IMR-90 (cell line): ENCODE results near the gene OAS1. TPM values are rescaled to one million over a fixed set of nuclear protein-coding genes. Genes with fewer than 3 reads are reported as not detected.
A peak's percentile ranks its signal among the peaks of the same experiment; 100 is the strongest.

Experiments used
- ATAC-seq: fragments of 200-7000 bp; cut with Tn5 transposase; 2 replicates; pipeline ENCODE4 v1.9.1; 2020; ENCODE audit warnings: low read depth, mild to moderate bottlenecking, moderate library complexity
- BruUV-seq: library from RNA; stranded (reverse); fragments of 400-500 nt; replicated peaks from 2 replicates; lab custom pipeline; 2021; lab: Mats Ljungman, UMichigan
- CTCF ChIA-PET: fragments of 300-600 bp; formaldehyde crosslinking; extraction: SDS; loops from one replicate; lab custom pipeline; 2021; ENCODE audit warnings: antibody characterized with exemption; lab: Yijun Ruan, JAX
- POLR2A ChIA-PET: fragments of 300-600 bp; sonication (Branson Sonifier 250); formaldehyde crosslinking; loops from one replicate; lab custom pipeline; 2022; ENCODE audit warnings: antibody characterized with exemption; ENCODE audit not compliant: unreplicated experiment; lab: Charles Lee
- DNase-seq: peaks from one replicate; pipeline ENCODE4 v3.0.0; 2013
- H2AFZ ChIP-seq: replicated peaks from 2 replicates; pipeline ENCODE3; 2013; ENCODE audit warnings: low read length, mild to moderate bottlenecking; ENCODE audit not compliant: poor library complexity
- H2AK5ac ChIP-seq: 2 replicates; pipeline ENCODE4 v1.6.1; 2013; ENCODE audit warnings: low read depth, low read length, inconsistent platforms
- H2AK9ac ChIP-seq: replicated peaks from 2 replicates; pipeline ENCODE3; 2013; ENCODE audit warnings: mild to moderate bottlenecking, low read depth, low read length, moderate library complexity; ENCODE audit not compliant: poor library complexity
- H2BK120ac ChIP-seq: 2 replicates; pipeline ENCODE4 v1.6.1; 2013; ENCODE audit warnings: low read depth, low read length, inconsistent platforms
- H2BK15ac ChIP-seq: 3 replicates; pipeline ENCODE4 v1.6.1; 2013; ENCODE audit warnings: low read depth, low read length, inconsistent platforms
- H2BK20ac ChIP-seq: 2 replicates; pipeline ENCODE4 v1.6.1; 2013; ENCODE audit warnings: low read depth, mild to moderate bottlenecking, inconsistent platforms, low read length, moderate library complexity
- H2BK5ac ChIP-seq: 2 replicates; pipeline ENCODE4 v1.6.1; 2013; ENCODE audit warnings: mild to moderate bottlenecking, low read depth, low read length, inconsistent platforms; ENCODE audit not compliant: poor library complexity, severe bottlenecking
- H3K14ac ChIP-seq: replicated peaks from 2 replicates; pipeline ENCODE4 v1.6.1; 2013; ENCODE audit warnings: low read depth, low read length, inconsistent platforms
- H3K18ac ChIP-seq: 2 replicates; pipeline ENCODE4 v1.6.1; 2013; ENCODE audit warnings: low read depth, low read length, control low read depth
- H3K23ac ChIP-seq: 2 replicates; pipeline ENCODE4 v1.6.1; 2013; ENCODE audit warnings: low read depth, low read length, inconsistent platforms
- H3K27ac ChIP-seq: 2 replicates; pipeline ENCODE4 v1.5.1; 2013; ENCODE audit warnings: mild to moderate bottlenecking, control low read depth, low read length; ENCODE audit not compliant: insufficient read depth
- H3K27me3 ChIP-seq: 2 replicates; pipeline ENCODE4 v1.6.1; 2013; ENCODE audit warnings: low read length; ENCODE audit not compliant: control insufficient read depth, insufficient read depth
- H3K36me3 ChIP-seq: 2 replicates; pipeline ENCODE4 v1.6.1; 2013; ENCODE audit warnings: low read length, mixed read lengths; ENCODE audit not compliant: control insufficient read depth, insufficient read depth
- H3K4ac ChIP-seq: 2 replicates; pipeline ENCODE4 v1.6.1; 2013; ENCODE audit warnings: low read depth, low read length, inconsistent platforms
- H3K4me1 ChIP-seq: 2 replicates; pipeline ENCODE4 v1.6.1; 2013; ENCODE audit warnings: low read length, mixed read lengths; ENCODE audit not compliant: control insufficient read depth, insufficient read depth
- H3K4me2 ChIP-seq: 2 replicates; pipeline ENCODE4 v1.6.1; 2013; ENCODE audit warnings: low read depth, mild to moderate bottlenecking, control low read depth, low read length, moderate library complexity
- H3K4me3 ChIP-seq: 2 replicates; pipeline ENCODE4 v1.5.1; 2013; ENCODE audit warnings: low read depth, mild to moderate bottlenecking, control low read depth, low read length, moderate library complexity; ENCODE audit not compliant: insufficient read depth
- H3K56ac ChIP-seq: 2 replicates; pipeline ENCODE4 v1.6.1; 2013; ENCODE audit warnings: low read length, inconsistent platforms; ENCODE audit not compliant: insufficient read depth; ENCODE audit errors: extremely low read depth
- H3K79me1 ChIP-seq, 2 experiments: 2 replicates each; pipeline ENCODE4 v1.6.1; 2013; ENCODE audit warnings: low read length in 2 of 2, inconsistent platforms in 1 of 2, low read depth in 1 of 2
- H3K9ac ChIP-seq: 2 replicates; pipeline ENCODE4 v1.6.1; 2013; ENCODE audit warnings: low read depth, low read length, control low read depth
- H3K9me1 ChIP-seq: 2 replicates; pipeline ENCODE4 v1.6.1; 2013; ENCODE audit warnings: low read length, inconsistent platforms; ENCODE audit not compliant: insufficient read depth
- H3K9me3 ChIP-seq: 2 replicates; pipeline ENCODE4 v1.6.1; 2013; ENCODE audit warnings: low read length; ENCODE audit not compliant: control insufficient read depth, insufficient read depth
- H4K20me1 ChIP-seq: 2 replicates; pipeline ENCODE4 v1.6.1; 2013; ENCODE audit warnings: low read length, inconsistent platforms; ENCODE audit not compliant: insufficient read depth
- H4K5ac ChIP-seq: 2 replicates; pipeline ENCODE4 v1.6.1; 2013; ENCODE audit warnings: mild to moderate bottlenecking, low read depth, low read length, control low read depth
- H4K8ac ChIP-seq, 2 experiments: 2 replicates each; pipeline ENCODE4 v1.6.1; 2013; ENCODE audit warnings: low read depth in 2 of 2, low read length in 2 of 2, control low read depth in 1 of 2, inconsistent platforms in 1 of 2
- H4K91ac ChIP-seq: 2 replicates; pipeline ENCODE4 v1.6.1; 2013; ENCODE audit warnings: low read depth, low read length, inconsistent platforms; ENCODE audit not compliant: insufficient read depth
- BHLHE40 ChIP-seq: fragments of 150-350 bp; IDR thresholded peaks from 2 replicates; pipeline ENCODE4 v1.6.1; 2016; ENCODE audit warnings: mild to moderate bottlenecking, low read depth, low read length
- CHD1 ChIP-seq: IDR thresholded peaks from 2 replicates; pipeline ENCODE4 v1.6.1; 2012; ENCODE audit warnings: low read depth, low read length, improper control_type of control experiment
- ELK1 ChIP-seq: fragments of 150-350 bp; IDR thresholded peaks from 2 replicates; pipeline ENCODE4 v1.6.1; 2016; ENCODE audit warnings: low read depth, mild to moderate bottlenecking, low read length, moderate library complexity, borderline replicate concordance
- MAFK ChIP-seq: IDR thresholded peaks from 2 replicates; pipeline ENCODE4 v1.6.1; 2012; ENCODE audit warnings: low read depth, low read length, improper control_type of control experiment
- MXI1 ChIP-seq: IDR thresholded peaks from 2 replicates; pipeline ENCODE4 v1.6.1; 2012; ENCODE audit warnings: low read depth, mild to moderate bottlenecking, low read length, moderate library complexity, borderline replicate concordance
- WGBS, 2 experiments: methylation state at CpG; one replicate each; pipeline versions ENCODE4 v1.1.5 to v1.1.7; 2013; ENCODE audit warnings: missing lambda C conversion rate in 2 of 2; ENCODE audit not compliant: insufficient read length in 1 of 2; ENCODE audit errors: extremely low coverage in 2 of 2; 5-methylcytosine and 5-hydroxymethylcytosine counted together
- dilution Hi-C: fragments of 300-500 bp; cut with HindIII; formaldehyde crosslinking; loops from one replicate; pipeline ENCODE4 v1.14.3; 2018; ENCODE audit warnings: low sequenced_read_pairs; ENCODE audit not compliant: unreplicated experiment
- in situ Hi-C: fragments of 300-500 bp; cut with MboI; formaldehyde crosslinking; loops from 3 replicates; pipeline ENCODE4 v1.14.3; 2019; ENCODE audit warnings: low sequenced_read_pairs, inconsistent platforms, mixed read lengths
- intact Hi-C: fragments of 100-400 bp; cut with micrococcal nuclease; formaldehyde crosslinking; loops from 2 replicates; pipeline ENCODE4 v1.10.0; 2022
- polyA plus RNA-seq, 3 experiments: library from polyadenylated mRNA; depleted of rRNA; stranded (reverse); fragments of >200 nt; gene quantifications; 2 replicates each; pipeline ENCODE4 v1.2.3, GENCODE V29; 2012; ENCODE audit warnings: low replicate concordance in 1 of 3
- total RNA-seq: library from RNA; depleted of rRNA; stranded (reverse); fragments of >200 nt; gene quantifications from 2 replicates; pipeline ENCODE4 v1.2.3, GENCODE V29; 2012

The OAS1 gene
- total and polyA plus RNA-seq, 2 of the 4 experiments (the other 2 are of a cell fraction) = not detected

DNA sequence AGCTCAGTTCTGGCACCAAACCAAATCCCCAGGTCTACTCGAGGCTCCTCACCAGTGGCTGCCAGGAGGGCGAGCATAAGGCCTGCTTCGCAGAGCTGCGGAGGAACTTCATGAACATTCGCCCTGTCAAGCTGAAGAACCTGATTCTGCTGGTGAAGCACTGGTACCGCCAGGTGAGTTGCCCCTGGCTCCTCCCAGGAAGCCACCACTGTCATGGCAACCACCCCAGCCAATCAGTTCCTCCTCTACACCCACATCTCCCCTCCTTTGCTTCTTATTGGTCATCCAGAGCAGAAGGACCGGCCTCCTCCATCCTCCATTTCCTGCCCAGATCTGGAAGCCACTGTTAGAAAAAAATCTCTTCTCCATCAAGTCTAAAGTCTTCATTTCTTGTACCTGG is 54.3 kb downstream of the OAS1 start:
- BruUV-seq = no TSS peak

More for the DNA sequence above, 54.3 kb downstream of the OAS1 start:
- H3K27me3 ChIP-seq = no peaks in the 10 kb centered on the region
- peak overlapping the region; percentile 51 for H2AFZ ChIP-seq
- H3K9ac ChIP-seq = no peak overlapping the region
- no peak overlapping the region for H4K5ac ChIP-seq
- TF ChIP-seq MAFK (no peak), BHLHE40 (no peak), CHD1 (no peak), MXI1 (no peak), ELK1 (no peak)
- no peak overlapping the region for H2BK5ac ChIP-seq
- no peak overlapping the region for H4K91ac ChIP-seq
- DNase-seq (no peak), ATAC-seq (no peak)
- H3K36me3 ChIP-seq = no peaks in the 10 kb centered on the region
- no peak overlapping the region for H2AK9ac ChIP-seq
- no peak overlapping the region for H3K23ac ChIP-seq
- H2BK20ac ChIP-seq = no peak overlapping the region
- no peak overlapping the region for H2BK15ac ChIP-seq
- H3K4ac ChIP-seq = no peak overlapping the region
- ChIA-PET POLR2A (no interaction called here), CTCF (no interaction called here)
- H2BK120ac ChIP-seq = no peak overlapping the region
- H3K14ac ChIP-seq = no peak overlapping the region
- no peak overlapping the region for H2AK5ac ChIP-seq
- H3K79me1 ChIP-seq = no peaks in the 10 kb centered on the region
- WGBS, 2 experiments = 100% methylated on average over 3 of the region's 7 CpGs; no CpG with 5 or more reads in 1 of the 2 experiments
- H4K8ac ChIP-seq = no peak overlapping the region
- no peak overlapping the region for H3K56ac ChIP-seq
- H3K18ac ChIP-seq = no peak overlapping the region
- no peak overlapping the region for H3K4me3 ChIP-seq
- H3K27ac ChIP-seq = no peak overlapping the region
- H3K9me3 ChIP-seq = no peaks in the 10 kb centered on the region
- no peak overlapping the region for H3K4me2 ChIP-seq
- intact Hi-C loops = no loop called here
- no peaks in the 10 kb centered on the region for H3K4me1 ChIP-seq
- in situ Hi-C loops = no loop called here
- H3K9me1 ChIP-seq = 0 out of 2 replicates have a peak, but pooled peaks cover 3% of the 10 kb centered on the region
- dilution Hi-C loops = no loop called here
- H4K20me1 ChIP-seq = no peaks in the 10 kb centered on the region
